ENCODE results near the gene PBX4.

PBX4 gene

GRCh38 chr19:19552798-19553197 is 65.7 kb downstream of the PBX4 start:
- no peak for FAIRE-seq

- no peak for FAIRE-seq
Measured at GRCh38 chr19:19551853-19552192, 66.7 kb downstream of the PBX4 start.

GRCh38 chr19:19550972-19551852 is 67.3 kb downstream of the PBX4 start:
- FAIRE-seq = no peak

- no peak for FAIRE-seq
Measured at GRCh38 chr19:19550485-19550929, 68.0 kb downstream of the PBX4 start.

- FAIRE-seq = no peak
Measured at GRCh38 chr19:19549804-19550464, 68.6 kb downstream of the PBX4 start.

- FAIRE-seq = no peak
Measured at GRCh38 chr19:19548915-19549759, 69.3 kb downstream of the PBX4 start.

GRCh38 chr19:19547674-19548336 is 70.7 kb downstream of the PBX4 start:
- no peak for FAIRE-seq

- no peak for FAIRE-seq
Measured at GRCh38 chr19:19546751-19547162, 71.7 kb downstream of the PBX4 start.

- FAIRE-seq = no peak
Measured at GRCh38 chr19:19545707-19546106, 72.8 kb downstream of the PBX4 start.

- FAIRE-seq = no peak
Measured at GRCh38 chr19:19544954-19545591, 73.4 kb downstream of the PBX4 start.

GRCh38 chr19:19544257-19544953 is 74.1 kb downstream of the PBX4 start:
- no peak for FAIRE-seq

GRCh38 chr19:19543640-19544039 is 74.8 kb downstream of the PBX4 start:
- no peak for FAIRE-seq

GRCh38 chr19:19543101-19543500 is 75.4 kb downstream of the PBX4 start:
- FAIRE-seq = no peak

- no peak for FAIRE-seq
Measured at GRCh38 chr19:19542507-19542906, 76.0 kb downstream of the PBX4 start.

GRCh38 chr19:19541616-19542015 is 76.9 kb downstream of the PBX4 start:
- FAIRE-seq = no peak

GRCh38 chr19:19540715-19541515 is 77.6 kb downstream of the PBX4 start:
- FAIRE-seq = no peak

- FAIRE-seq = no peak
Measured at GRCh38 chr19:19540064-19540714, 78.3 kb downstream of the PBX4 start.

- no peak for FAIRE-seq
Measured at GRCh38 chr19:19539698-19540063, 78.8 kb downstream of the PBX4 start.

GRCh38 chr19:19538785-19539166 is 79.7 kb downstream of the PBX4 start:
- FAIRE-seq = no peak

- FAIRE-seq = no peak
Measured at GRCh38 chr19:19538061-19538784, 80.3 kb downstream of the PBX4 start, which contains the start of gene CILP2. Gene CILP2 (plus strand): TSS chr19:19538265. CDS start chr19:19538350, 85 bp downstream.

All from TTC549 (cell line).